ENCODE measurements around the gene PITPNC1.

PITPNC1 gene

GRCh38 chr17:67666028-67666427 is 288.9 kb downstream of the PITPNC1 start:
- no peaks in the 10 kb centered on the region for H3K9me3 ChIP-seq (ENCODE audit: control insufficient read depth, low read length)
- H3K4me1 ChIP-seq (ENCODE audit: control insufficient read depth, insufficient read depth, low read length), result no peaks in the 10 kb centered on the region
- H3K27me3 ChIP-seq (ENCODE audit: control insufficient read depth, insufficient read depth, low read length, poor library complexity, severe bottlenecking), result no peaks in the 10 kb centered on the region
- WGBS, 2 experiments, result 92 to 93% methylated on average over 4 of the region's 4 CpGs
- H3K4me3 ChIP-seq (ENCODE audit: insufficient read depth, low read depth, low read length), result no peak overlapping the region
- no peak overlapping the region for H3K27ac ChIP-seq (ENCODE audit: insufficient read depth, low read depth, low read length, poor library complexity, severe bottlenecking)
- no peaks in the 10 kb centered on the region for H3K36me3 ChIP-seq (ENCODE audit: control insufficient read depth, insufficient read depth, low read length)

DNA sequence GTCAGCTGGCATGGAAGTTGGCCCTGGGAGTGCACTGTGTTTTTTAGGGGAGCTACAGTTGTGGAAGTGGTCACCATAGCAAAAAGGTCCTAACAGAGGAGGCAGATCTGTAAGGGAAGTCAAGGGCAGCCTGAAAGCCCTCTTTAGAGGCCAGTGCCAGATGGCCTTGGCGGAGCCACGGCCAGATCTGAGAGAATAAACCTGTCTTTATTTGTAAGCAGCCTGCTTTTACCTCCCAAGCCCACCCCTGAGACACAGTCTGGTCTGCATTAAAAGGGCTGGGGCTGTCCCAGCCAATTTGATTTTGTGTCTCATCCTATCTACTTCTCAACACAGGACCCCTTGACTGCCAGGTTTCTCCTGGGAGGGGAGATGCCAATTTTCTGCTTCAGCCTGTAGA is 289.6 kb downstream of the PITPNC1 start:
- no peaks in the 10 kb centered on the region for H3K9me3 ChIP-seq (ENCODE audit: control insufficient read depth, low read length)

GRCh38 chr17:67671493-67671892 is 294.4 kb downstream of the PITPNC1 start:
- WGBS, 2 experiments, result 84 to 92% methylated on average over 3 of the region's 3 CpGs
- H3K36me3 ChIP-seq (ENCODE audit: control insufficient read depth, insufficient read depth, low read length), result no peaks in the 10 kb centered on the region
- no peaks in the 10 kb centered on the region for H3K4me1 ChIP-seq (ENCODE audit: control insufficient read depth, insufficient read depth, low read length)
- no peak overlapping the region for H3K4me3 ChIP-seq (ENCODE audit: insufficient read depth, low read depth, low read length)
- no peaks in the 10 kb centered on the region for H3K27me3 ChIP-seq (ENCODE audit: control insufficient read depth, insufficient read depth, low read length, poor library complexity, severe bottlenecking)
- no peaks in the 10 kb centered on the region for H3K9me3 ChIP-seq (ENCODE audit: control insufficient read depth, low read length)
- no peak overlapping the region for H3K27ac ChIP-seq (ENCODE audit: insufficient read depth, low read depth, low read length, poor library complexity, severe bottlenecking)

More for the DNA sequence above, 289.6 kb downstream of the PITPNC1 start:
- no peaks in the 10 kb centered on the region for H3K4me1 ChIP-seq (ENCODE audit: control insufficient read depth, insufficient read depth, low read length)
- no peaks in the 10 kb centered on the region for H3K27me3 ChIP-seq (ENCODE audit: control insufficient read depth, insufficient read depth, low read length, poor library complexity, severe bottlenecking)
- H3K27ac ChIP-seq (ENCODE audit: insufficient read depth, low read depth, low read length, poor library complexity, severe bottlenecking), result no peak overlapping the region
- no peaks in the 10 kb centered on the region for H3K36me3 ChIP-seq (ENCODE audit: control insufficient read depth, insufficient read depth, low read length)
- H3K4me3 ChIP-seq (ENCODE audit: insufficient read depth, low read depth, low read length), result no peak overlapping the region
- WGBS, 2 experiments, result 97 to 100% methylated on average over 2 of the region's 2 CpGs

GRCh38 chr17:67672592-67673335 is 295.7 kb downstream of the PITPNC1 start:
- whole genome bisulfite sequencing, 2 experiments, result 96 to 97% methylated on average over 9 to 10 of the region's 10 CpGs
- Histone ChIP-seq H3K4me3 (ENCODE audit: insufficient read depth, low read depth, low read length) (no peak overlapping the region), H3K27me3 (ENCODE audit: control insufficient read depth, insufficient read depth, low read length, poor library complexity, severe bottlenecking) (no peaks in the 10 kb centered on the region), H3K9me3 (ENCODE audit: control insufficient read depth, low read length) (no peaks in the 10 kb centered on the region), H3K4me1 (ENCODE audit: control insufficient read depth, insufficient read depth, low read length) (no peaks in the 10 kb centered on the region), H3K36me3 (ENCODE audit: control insufficient read depth, insufficient read depth, low read length) (no peaks in the 10 kb centered on the region), H3K27ac (ENCODE audit: insufficient read depth, low read depth, low read length, poor library complexity, severe bottlenecking) (no peak overlapping the region)

DNA sequence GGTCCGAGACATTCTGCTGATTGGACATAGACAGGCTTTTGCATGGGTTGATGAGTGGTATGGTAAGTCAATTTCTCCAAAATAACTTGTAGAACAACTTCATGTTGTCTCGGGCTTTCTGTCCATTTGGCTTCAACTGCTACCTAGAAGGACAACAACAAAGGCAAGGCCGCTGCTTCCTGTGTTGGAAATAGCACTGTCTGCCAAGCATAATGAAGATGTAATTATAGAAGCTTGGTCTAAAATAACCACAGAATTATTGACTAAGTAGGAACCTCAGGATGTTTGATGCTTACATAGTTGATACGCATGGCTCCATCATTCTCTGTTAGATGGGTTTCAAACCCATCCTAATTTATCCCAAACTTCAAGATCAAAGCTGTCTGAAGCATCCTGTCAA is 298.4 kb downstream of the PITPNC1 start:
- Histone ChIP-seq H3K4me3 (ENCODE audit: insufficient read depth, low read depth, low read length) (no peak overlapping the region), H3K36me3 (ENCODE audit: control insufficient read depth, insufficient read depth, low read length) (no peaks in the 10 kb centered on the region), H3K27ac (ENCODE audit: insufficient read depth, low read depth, low read length, poor library complexity, severe bottlenecking) (no peak overlapping the region), H3K4me1 (ENCODE audit: control insufficient read depth, insufficient read depth, low read length) (no peaks in the 10 kb centered on the region), H3K27me3 (ENCODE audit: control insufficient read depth, insufficient read depth, low read length, poor library complexity, severe bottlenecking) (no peaks in the 10 kb centered on the region), H3K9me3 (ENCODE audit: control insufficient read depth, low read length) (no peaks in the 10 kb centered on the region)
- WGBS, 2 experiments, result 93 to 98% methylated on average over 4 of the region's 4 CpGs

- H3K27ac ChIP-seq (ENCODE audit: insufficient read depth, low read depth, low read length, poor library complexity, severe bottlenecking), result no peak overlapping the region
- H3K36me3 ChIP-seq (ENCODE audit: control insufficient read depth, insufficient read depth, low read length), result no peaks in the 10 kb centered on the region
- H3K27me3 ChIP-seq (ENCODE audit: control insufficient read depth, insufficient read depth, low read length, poor library complexity, severe bottlenecking), result no peaks in the 10 kb centered on the region
- H3K4me3 ChIP-seq (ENCODE audit: insufficient read depth, low read depth, low read length), result no peak overlapping the region
- H3K9me3 ChIP-seq (ENCODE audit: control insufficient read depth, low read length), result no peaks in the 10 kb centered on the region
- 94 to 97% methylated on average over 4 of the region's 4 CpGs for WGBS, 2 experiments
- H3K4me1 ChIP-seq (ENCODE audit: control insufficient read depth, insufficient read depth, low read length), result no peaks in the 10 kb centered on the region
Observed at GRCh38 chr17:67676305-67676704, 299.2 kb downstream of the PITPNC1 start.

DNA sequence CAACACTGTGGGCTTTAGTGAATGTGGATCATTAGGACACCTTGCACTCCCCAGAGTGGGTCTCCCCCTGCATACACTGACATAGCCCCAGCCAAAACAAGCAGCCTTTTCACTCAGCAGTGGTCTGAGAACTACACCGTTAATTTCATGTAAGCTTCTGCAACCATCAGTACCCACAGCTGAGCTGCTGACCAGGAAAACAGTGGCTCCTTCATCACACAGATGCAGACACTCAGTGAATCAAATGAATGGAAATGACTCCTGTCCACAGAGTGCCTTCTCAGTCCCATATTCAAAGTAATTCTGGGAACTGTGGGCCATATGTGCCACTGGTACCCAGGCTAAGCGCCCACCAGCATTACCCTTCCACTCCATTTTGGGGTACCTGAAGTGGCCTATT is 301.3 kb downstream of the PITPNC1 start:
- no peaks in the 10 kb centered on the region for H3K36me3 ChIP-seq (ENCODE audit: control insufficient read depth, insufficient read depth, low read length)
- no peak overlapping the region for H3K27ac ChIP-seq (ENCODE audit: insufficient read depth, low read depth, low read length, poor library complexity, severe bottlenecking)
- no peak overlapping the region for H3K4me3 ChIP-seq (ENCODE audit: insufficient read depth, low read depth, low read length)
- no peaks in the 10 kb centered on the region for H3K4me1 ChIP-seq (ENCODE audit: control insufficient read depth, insufficient read depth, low read length)
- no peaks in the 10 kb centered on the region for H3K9me3 ChIP-seq (ENCODE audit: control insufficient read depth, low read length)
- no peaks in the 10 kb centered on the region for H3K27me3 ChIP-seq (ENCODE audit: control insufficient read depth, insufficient read depth, low read length, poor library complexity, severe bottlenecking)
- WGBS, 2 experiments, result 87 to 98% methylated on average over 2 of the region's 2 CpGs

GRCh38 chr17:67679225-67679624 is 302.1 kb downstream of the PITPNC1 start:
- 95 to 100% methylated on average over 2 of the region's 2 CpGs for WGBS, 2 experiments
- Histone ChIP-seq H3K27ac (ENCODE audit: insufficient read depth, low read depth, low read length, poor library complexity, severe bottlenecking) (no peak overlapping the region), H3K36me3 (ENCODE audit: control insufficient read depth, insufficient read depth, low read length) (no peaks in the 10 kb centered on the region), H3K4me3 (ENCODE audit: insufficient read depth, low read depth, low read length) (no peak overlapping the region), H3K27me3 (ENCODE audit: control insufficient read depth, insufficient read depth, low read length, poor library complexity, severe bottlenecking) (no peaks in the 10 kb centered on the region), H3K4me1 (ENCODE audit: control insufficient read depth, insufficient read depth, low read length) (no peaks in the 10 kb centered on the region), H3K9me3 (ENCODE audit: control insufficient read depth, low read length) (no peaks in the 10 kb centered on the region)

DNA sequence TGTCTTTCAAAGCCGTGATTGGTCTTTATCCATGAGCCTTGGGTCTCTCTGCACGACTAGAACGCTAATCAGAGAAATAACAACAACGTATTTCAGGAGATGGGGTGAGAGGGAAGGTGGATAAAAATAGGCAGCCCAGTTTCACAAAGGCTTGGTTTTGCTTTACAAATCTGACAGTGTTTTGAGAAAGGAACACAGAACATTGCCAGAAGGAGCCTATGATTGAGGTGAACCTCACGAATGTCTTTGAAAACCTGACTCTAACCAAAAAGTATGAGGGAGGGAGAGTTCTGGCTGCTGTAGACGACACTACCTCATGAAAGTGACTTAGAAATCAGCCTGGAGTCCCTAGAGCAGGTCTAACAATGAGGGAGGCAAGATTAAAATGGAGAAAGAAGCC is 302.6 kb downstream of the PITPNC1 start:
- Histone ChIP-seq H3K9me3 (ENCODE audit: control insufficient read depth, low read length) (no peaks in the 10 kb centered on the region), H3K4me1 (ENCODE audit: control insufficient read depth, insufficient read depth, low read length) (no peaks in the 10 kb centered on the region), H3K27ac (ENCODE audit: insufficient read depth, low read depth, low read length, poor library complexity, severe bottlenecking) (no peak overlapping the region), H3K27me3 (ENCODE audit: control insufficient read depth, insufficient read depth, low read length, poor library complexity, severe bottlenecking) (no peaks in the 10 kb centered on the region), H3K36me3 (ENCODE audit: control insufficient read depth, insufficient read depth, low read length) (no peaks in the 10 kb centered on the region), H3K4me3 (ENCODE audit: insufficient read depth, low read depth, low read length) (no peak overlapping the region)
- WGBS, 2 experiments, result 95% methylated on average over 6 of the region's 6 CpGs

- no peaks in the 10 kb centered on the region for H3K36me3 ChIP-seq (ENCODE audit: control insufficient read depth, insufficient read depth, low read length)
- H3K9me3 ChIP-seq (ENCODE audit: control insufficient read depth, low read length), result no peaks in the 10 kb centered on the region
- 92 to 95% methylated on average over 6 to 7 of the region's 8 CpGs for WGBS, 2 experiments
- no peaks in the 10 kb centered on the region for H3K27me3 ChIP-seq (ENCODE audit: control insufficient read depth, insufficient read depth, low read length, poor library complexity, severe bottlenecking)
- H3K4me3 ChIP-seq (ENCODE audit: insufficient read depth, low read depth, low read length), result no peak overlapping the region
- no peak overlapping the region for H3K27ac ChIP-seq (ENCODE audit: insufficient read depth, low read depth, low read length, poor library complexity, severe bottlenecking)
- H3K4me1 ChIP-seq (ENCODE audit: control insufficient read depth, insufficient read depth, low read length), result no peaks in the 10 kb centered on the region
Observed at GRCh38 chr17:67680445-67681224, 303.6 kb downstream of the PITPNC1 start.
